GM21390 (cell line): ENCODE results near the gene NMD3.
"Not testable (repeated sequence)": the region's sequence is repeated elsewhere in the genome, so short reads cannot be mapped to it uniquely, and the experiment has no call there.

Experiments used
- ATAC-seq: cut with Tn5 transposase; IDR thresholded peaks from one replicate; pipeline ENCODE4 v1.9.1; 2021; ENCODE audit not compliant: unreplicated experiment

Gene NMD3

GRCh38 chr3:161220850-161221753 is at the start of gene NMD3:
TSS of gene NMD3 (plus strand) at chr3:161221311. CDS start at chr3:161222014, 703 bp downstream.
- ATAC-seq, result peak; percentile 98

GRCh38 chr3:161171639-161172552 is 49.2 kb upstream of the NMD3 start:
- ATAC-seq, result no peak

- ATAC-seq, result no peak
Measured at GRCh38 chr3:161175506-161175905, 45.6 kb upstream of the NMD3 start.

- no peak for ATAC-seq
Measured at GRCh38 chr3:161177991-161178390, 43.1 kb upstream of the NMD3 start.

- ATAC-seq, result not testable (repeated sequence)
Measured at GRCh38 chr3:161181371-161181770, 39.7 kb upstream of the NMD3 start.

GRCh38 chr3:161187046-161187445 is 34.1 kb upstream of the NMD3 start:
- ATAC-seq, result no peak

- ATAC-seq, result no peak
Measured at GRCh38 chr3:161197855-161198850, 23.0 kb upstream of the NMD3 start.

- no peak for ATAC-seq
Measured at GRCh38 chr3:161199926-161200325, 21.2 kb upstream of the NMD3 start.

- no peak for ATAC-seq
Measured at GRCh38 chr3:161203485-161204098, 17.5 kb upstream of the NMD3 start.

- ATAC-seq, result no peak
Measured at GRCh38 chr3:161208931-161209330, 12.2 kb upstream of the NMD3 start.

GRCh38 chr3:161212171-161212771 is 8.8 kb upstream of the NMD3 start:
- no peak for ATAC-seq

- ATAC-seq, result no peak
Measured at GRCh38 chr3:161212906-161213305, 8.2 kb upstream of the NMD3 start.

GRCh38 chr3:161213644-161214043 is 7.5 kb upstream of the NMD3 start:
- ATAC-seq, result no peak

GRCh38 chr3:161215185-161215584 is 5.9 kb upstream of the NMD3 start:
- no peak for ATAC-seq

- no peak for ATAC-seq
Measured at GRCh38 chr3:161217496-161217895, 3.6 kb upstream of the NMD3 start.

- no peak for ATAC-seq
Measured at GRCh38 chr3:161219495-161219894, 1.6 kb upstream of the NMD3 start.

GRCh38 chr3:161221806-161222600 is 892 bp downstream of the NMD3 start:
- ATAC-seq, result peak; percentile 25

- no peak for ATAC-seq
Measured at GRCh38 chr3:161222662-161223061, 1.6 kb downstream of the NMD3 start.

GRCh38 chr3:161224786-161225185 is 3.7 kb downstream of the NMD3 start:
- ATAC-seq, result no peak
